ENCODE results near the gene ZFP69. TPM values are rescaled to one million over a fixed set of nuclear protein-coding genes. Genes with fewer than 3 reads are reported as not detected.

ZFP69 gene
- total RNA-seq, 1 donor from 2014 or later = 3.9 TPM

- Mint-ChIP-seq H3K27ac (no peak overlapping the region), H3K36me3 (ENCODE audit: low read depth) (peaks cover 31% of the 10 kb centered on the region), H3K4me3 (peak overlapping the region; percentile 97), H3K9me3 (peaks cover 21% of the 10 kb centered on the region), H3K27me3 (peaks cover 6% of the 10 kb centered on the region), H3K4me1 (peaks cover 22% of the 10 kb centered on the region)
- intact Hi-C loops (cut with micrococcal nuclease) = loop anchor here (2.0 to 5.0 kb wide), 3 partner anchors 24 to 371 kb away; partner anchors contain the start of genes EXO5, RLF and ZFP69B
- DNase-seq = peak; percentile 79
These were observed 55.8 kb downstream of the ZFP69 start for GRCh38 chr1:40532844-40533424.

- Mint-ChIP-seq H3K9me3 (peaks cover 13% of the 10 kb centered on the region), H3K4me1 (peaks cover 22% of the 10 kb centered on the region), H3K4me3 (no peak overlapping the region), H3K27ac (no peak overlapping the region), H3K27me3 (peaks cover 1% of the 10 kb centered on the region), H3K36me3 (ENCODE audit: low read depth) (peaks cover 33% of the 10 kb centered on the region)
- no peak for DNase-seq
- intact Hi-C loops (cut with micrococcal nuclease) = loop anchor here (5.0 kb wide), 1 partner anchor 372 kb away; the partner anchor contains the start of gene RLF
These were observed 57.5 kb downstream of the ZFP69 start for GRCh38 chr1:40534589-40534988.

GRCh38 chr1:40535732-40536131 is 58.6 kb downstream of the ZFP69 start:
- no peak overlapping the region for H3K27ac Mint-ChIP-seq
- peaks cover 22% of the 10 kb centered on the region for H3K4me1 Mint-ChIP-seq
- peaks cover 12% of the 10 kb centered on the region for H3K9me3 Mint-ChIP-seq
- H3K36me3 Mint-ChIP-seq (ENCODE audit: low read depth) = peaks cover 43% of the 10 kb centered on the region
- no peaks in the 10 kb centered on the region for H3K27me3 Mint-ChIP-seq
- H3K4me3 Mint-ChIP-seq = no peak overlapping the region
- DNase-seq = no peak
- intact Hi-C loops (cut with micrococcal nuclease) = no loop called here

- Mint-ChIP-seq H3K36me3 (ENCODE audit: low read depth) (peaks cover 61% of the 10 kb centered on the region), H3K27ac (no peak overlapping the region), H3K4me3 (no peak overlapping the region), H3K27me3 (no peaks in the 10 kb centered on the region), H3K4me1 (no peaks in the 10 kb centered on the region), H3K9me3 (peaks cover 5% of the 10 kb centered on the region)
- DNase-seq = no peak
- intact Hi-C loops (cut with micrococcal nuclease) = no loop called here
These were observed 62.2 kb downstream of the ZFP69 start for GRCh38 chr1:40539338-40539737.

Other genes starting within 250 kb of the ZFP69 start
- not detected in 2 replicates for gene TMCO2, start 229.4 kb upstream of the ZFP69 start, total RNA-seq
- 50.4 and 50.8 TPM in 2 replicates for gene ZMPSTE24, start 219.1 kb upstream of the ZFP69 start, total RNA-seq
- gene COL9A2, start 160.0 kb upstream of the ZFP69 start, total RNA-seq = 14.5 and 14.6 TPM in 2 replicates
- 156 and 157 TPM in 2 replicates for gene SMAP2, start 103.6 kb upstream of the ZFP69 start, total RNA-seq
- 5.5 and 6.3 TPM in 2 replicates for gene ZFP69B, start 26.8 kb upstream of the ZFP69 start, total RNA-seq
- gene EXO5, start 31.5 kb downstream of the ZFP69 start, total RNA-seq = 17.2 and 18.0 TPM in 2 replicates
- 4.7 and 4.9 TPM in 2 replicates for gene ZNF684, start 54.3 kb downstream of the ZFP69 start, total RNA-seq
- 2.0 and 2.4 TPM in 2 replicates for gene RIMS3, start 188.4 kb downstream of the ZFP69 start, total RNA-seq
- 66.5 and 73.2 TPM in 2 replicates for gene NFYC, start 214.4 kb downstream of the ZFP69 start, total RNA-seq

Data from activated CD4-positive, alpha-beta T cell treated with anti-CD3 and anti-CD28 coated beads, Interleukin-2, amount 10 ng/mL, durations not matched to agents 24 days and 14 days (primary cell).